H9 (cell line): Measurements from ENCODE around the gene KAT14. TPM values are rescaled to one million over a fixed set of nuclear protein-coding genes. Genes with fewer than 3 reads are reported as not detected.
A peak's percentile ranks its signal among the peaks of the same experiment; 100 is the strongest.

Source experiments
- DNase-seq: peaks from one replicate; pipeline ENCODE4 v3.0.0-alpha.2; 2017
- H2AFZ ChIP-seq: one replicate; pipeline ENCODE4 v1.6.1; 2013; ENCODE audit warnings: mild to moderate bottlenecking, low read length, control low read depth, moderate library complexity
- H2AK5ac ChIP-seq: 2 replicates; pipeline ENCODE4 v1.6.1; 2013; ENCODE audit warnings: low read length, control low read depth, mixed read lengths; ENCODE audit not compliant: insufficient read length
- H2BK120ac ChIP-seq: one replicate; pipeline ENCODE4 v1.6.1; 2013; ENCODE audit warnings: low read depth, mild to moderate bottlenecking, low read length, control low read depth, inconsistent platforms; ENCODE audit not compliant: poor library complexity, severe bottlenecking
- H2BK12ac ChIP-seq: 2 replicates; pipeline ENCODE4 v1.6.1; 2013; ENCODE audit warnings: low read length, control low read depth, mixed read lengths, low read depth; ENCODE audit not compliant: insufficient read length
- H2BK15ac ChIP-seq: 2 replicates; pipeline ENCODE4 v1.6.1; 2013; ENCODE audit warnings: low read depth, low read length, control low read depth
- H2BK20ac ChIP-seq: one replicate; pipeline ENCODE4 v1.6.1; 2013; ENCODE audit warnings: low read depth, mild to moderate bottlenecking, low read length, control low read depth, inconsistent platforms; ENCODE audit not compliant: poor library complexity, severe bottlenecking
- H2BK5ac ChIP-seq: 2 replicates; pipeline ENCODE4 v1.6.1; 2013; ENCODE audit warnings: low read length, control low read depth, mixed read lengths; ENCODE audit not compliant: insufficient read length
- H3K14ac ChIP-seq: 2 replicates; pipeline ENCODE4 v1.6.1; 2013; ENCODE audit warnings: low read length, control low read depth; ENCODE audit not compliant: insufficient read depth
- H3K18ac ChIP-seq: 2 replicates; pipeline ENCODE4 v1.6.1; 2013; ENCODE audit warnings: low read depth, mild to moderate bottlenecking, mixed read lengths, low read length, control low read depth; ENCODE audit not compliant: insufficient read length
- H3K23ac ChIP-seq: 2 replicates; pipeline ENCODE4 v1.6.1; 2013; ENCODE audit warnings: low read length, control low read depth, mixed read lengths, low read depth; ENCODE audit not compliant: insufficient read length
- H3K23me2 ChIP-seq: 2 replicates; pipeline ENCODE4 v1.6.1; 2013; ENCODE audit warnings: low read depth, mild to moderate bottlenecking, mixed read lengths, low read length, control low read depth; ENCODE audit not compliant: insufficient read length, poor library complexity, severe bottlenecking
- H3K27ac ChIP-seq: 2 replicates; pipeline ENCODE4 v1.5.1; 2013; ENCODE audit warnings: low read length, control low read depth, mixed read lengths, low read depth; ENCODE audit not compliant: insufficient read length
- H3K27me3 ChIP-seq: 2 replicates; pipeline ENCODE4 v1.6.1; 2013; ENCODE audit warnings: low read length, control low read depth, inconsistent platforms; ENCODE audit not compliant: insufficient read depth
- H3K4ac ChIP-seq: 2 replicates; pipeline ENCODE4 v1.6.1; 2013; ENCODE audit warnings: low read depth, mild to moderate bottlenecking, control low read depth, inconsistent platforms, low read length, moderate library complexity
- H3K4me1 ChIP-seq: 2 replicates; pipeline ENCODE4 v1.6.1; 2013; ENCODE audit warnings: low read length, control low read depth, inconsistent platforms; ENCODE audit not compliant: insufficient read depth
- H3K4me2 ChIP-seq: 2 replicates; pipeline ENCODE4 v1.6.1; 2013; ENCODE audit warnings: low read length, control low read depth, mixed read lengths; ENCODE audit not compliant: insufficient read length, insufficient read depth
- H3K56ac ChIP-seq: 2 replicates; pipeline ENCODE4 v1.6.1; 2013; ENCODE audit warnings: low read depth, mild to moderate bottlenecking, mixed read lengths, low read length, control low read depth; ENCODE audit not compliant: insufficient read length
- H3K79me1 ChIP-seq: 2 replicates; pipeline ENCODE4 v1.6.1; 2013; ENCODE audit warnings: low read depth, mild to moderate bottlenecking, moderate library complexity, low read length, control low read depth, inconsistent platforms; ENCODE audit not compliant: insufficient read depth, poor library complexity, severe bottlenecking
- H3K79me2 ChIP-seq: 2 replicates; pipeline ENCODE4 v1.6.1; 2013; ENCODE audit warnings: low read length, control low read depth, inconsistent platforms; ENCODE audit not compliant: insufficient read depth
- H3K9ac ChIP-seq: 2 replicates; pipeline ENCODE4 v1.6.1; 2013; ENCODE audit warnings: low read length, control low read depth, mixed read lengths; ENCODE audit not compliant: insufficient read length; ENCODE audit errors: extremely low read depth
- H3K9me3 ChIP-seq: one replicate; pipeline ENCODE4 v1.6.1; 2013; ENCODE audit warnings: low read depth, low read length, inconsistent platforms; ENCODE audit not compliant: control insufficient read depth
- H3T11ph ChIP-seq: one replicate; pipeline ENCODE4 v1.6.1; 2013; ENCODE audit warnings: mild to moderate bottlenecking, low read length, control low read depth, inconsistent platforms
- H4K20me1 ChIP-seq: one replicate; pipeline ENCODE4 v1.6.1; 2013; ENCODE audit not compliant: control insufficient read depth, insufficient read length, insufficient read depth
- H4K5ac ChIP-seq: 2 replicates; pipeline ENCODE4 v1.6.1; 2013; ENCODE audit warnings: low read depth, mild to moderate bottlenecking, mixed read lengths, low read length, control low read depth; ENCODE audit not compliant: insufficient read length
- H4K8ac ChIP-seq: replicated peaks from 2 replicates; pipeline ENCODE4 v1.6.1; 2013; ENCODE audit warnings: low read length, control low read depth, mixed read lengths, low read depth; ENCODE audit not compliant: insufficient read length
- H4K91ac ChIP-seq: 2 replicates; pipeline ENCODE4 v1.6.1; 2013; ENCODE audit warnings: low read depth, mild to moderate bottlenecking, moderate library complexity, mixed read lengths, low read length, control low read depth; ENCODE audit not compliant: insufficient read length
- H3K27ac Mint-ChIP-seq, 3 experiments: 2 replicates in 2 of 3; 3 replicates in 1 of 3; pipeline ENCODE4 v1.8.0; 2020 to 2021; ENCODE audit warnings: mixed read lengths in 3 of 3, mild to moderate bottlenecking in 1 of 3, moderate library complexity in 1 of 3
- H3K27me3 Mint-ChIP-seq: 2 replicates; pipeline ENCODE4 v1.8.0; 2021; ENCODE audit warnings: low read depth, mild to moderate bottlenecking, moderate library complexity, mixed read lengths
- H3K36me3 Mint-ChIP-seq, 3 experiments: 2 replicates in 2 of 3; 3 replicates in 1 of 3; pipeline ENCODE4 v1.8.0; 2020 to 2021; ENCODE audit warnings: low read depth in 3 of 3, mixed read lengths in 3 of 3; ENCODE audit not compliant: insufficient read depth in 1 of 3
- H3K4me1 Mint-ChIP-seq, 2 experiments: 2 replicates each; pipeline ENCODE4 v1.8.0; 2020; ENCODE audit warnings: mixed read lengths in 2 of 2
- H3K4me3 Mint-ChIP-seq, 2 experiments: 2 replicates in 1 of 2; 3 replicates in 1 of 2; pipeline ENCODE4 v1.8.0; 2020 to 2021; ENCODE audit warnings: mild to moderate bottlenecking in 2 of 2, mixed read lengths in 2 of 2, moderate library complexity in 1 of 2
- H3K9me3 Mint-ChIP-seq, 2 experiments: 2 replicates in 1 of 2; 3 replicates in 1 of 2; pipeline ENCODE4 v1.8.0; 2020; ENCODE audit warnings: mild to moderate bottlenecking in 2 of 2, mixed read lengths in 2 of 2, moderate library complexity in 1 of 2
- WGBS: extraction: QIAGEN DNeasy Blood & Tissue Kit; methylation state at CpG from one replicate; pipeline ENCODE4 v1.1.7; 2013; ENCODE audit warnings: missing lambda C conversion rate, low lambda C conversion rate, mixed read lengths; ENCODE audit not compliant: insufficient read length; ENCODE audit errors: extremely low coverage; 5-methylcytosine and 5-hydroxymethylcytosine counted together
- total RNA-seq: library from RNA; stranded (reverse); gene quantifications from 2 replicates; pipeline ENCODE4 v1.2.1, GENCODE V29; 2021
- TF ChIP-seq, protein P1 (sequence below): fragments of 200-600 bp; sonication (generic); conservative IDR thresholded peaks from 3 replicates; pipeline ENCODE4 v1.8.0; 2021; ENCODE audit warnings: antibody characterized with exemption, mild to moderate bottlenecking

Gene KAT14
- total RNA-seq, 1 experiment from 2014 or later: 19.2 TPM

DNA sequence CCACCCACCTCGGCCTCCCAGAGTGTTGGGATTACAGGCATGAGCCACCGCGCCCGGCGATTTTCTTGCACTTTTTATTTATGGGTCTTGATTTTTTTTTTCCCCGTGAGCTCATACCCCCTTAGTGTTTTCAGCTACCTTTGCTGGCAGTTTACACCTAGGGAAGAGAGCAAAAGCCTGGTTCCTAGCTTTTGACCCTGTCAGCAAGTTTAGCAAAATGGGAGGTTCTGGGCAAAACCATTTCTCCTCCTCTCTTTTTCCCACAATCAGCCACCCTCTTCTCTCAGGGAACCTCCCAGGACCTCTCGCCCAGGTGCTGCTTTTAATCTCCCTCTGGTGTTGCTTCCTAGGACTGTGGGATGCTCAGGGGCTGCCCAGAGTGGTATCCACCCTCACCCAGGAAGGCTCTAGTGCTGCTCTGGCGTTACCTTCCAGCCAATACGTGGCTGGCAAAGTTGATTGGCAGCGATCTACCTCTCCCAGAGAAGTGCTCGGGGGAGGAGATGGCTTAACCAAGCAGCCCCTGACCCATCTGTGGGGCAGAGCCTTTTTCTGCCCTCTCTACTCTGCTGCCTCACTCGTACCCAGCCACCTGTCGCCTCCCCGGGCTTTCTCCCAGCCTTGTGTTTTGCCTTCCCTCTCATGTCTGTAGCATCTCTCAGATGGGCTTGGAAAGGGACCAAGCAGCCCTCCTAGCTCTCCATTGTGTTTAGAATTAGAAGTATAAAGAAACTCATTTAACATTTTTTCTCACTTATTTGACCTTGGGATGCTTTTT, 37.4 kb downstream of the KAT14 start:
- H4K20me1 ChIP-seq: no peaks in the 10 kb centered on the region
- H3K23me2 ChIP-seq: no peaks in the 10 kb centered on the region
- no peak overlapping the region for H4K5ac ChIP-seq
- no peak overlapping the region for H3K27ac ChIP-seq
- H3K27me3 Mint-ChIP-seq: no peaks in the 10 kb centered on the region
- no peaks in the 10 kb centered on the region for H3K27me3 ChIP-seq
- no peak overlapping the region for H2BK120ac ChIP-seq
- no peak overlapping the region for H3K9ac ChIP-seq
- no peak overlapping the region for H2BK20ac ChIP-seq
- H3K79me2 ChIP-seq: no peaks in the 10 kb centered on the region; the same call in 1 of the 2 replicates
- H3T11ph ChIP-seq: no peak overlapping the region
- peak overlapping the region in 2 of 3 experiments; percentile 50 to 73; a peak in 5 of 7 replicates for H3K27ac Mint-ChIP-seq
- H3K23ac ChIP-seq: no peak overlapping the region
- WGBS: no CpG with 5 or more reads among the region's 14 CpGs
- no peak overlapping the region for H3K4me3 Mint-ChIP-seq
- H2BK5ac ChIP-seq: no peak overlapping the region
- H3K4ac ChIP-seq: no peak overlapping the region
- no peaks in the 10 kb centered on the region for H3K4me1 ChIP-seq
- H2BK15ac ChIP-seq: no peak overlapping the region
- no peak overlapping the region for H2AK5ac ChIP-seq
- H3K79me1 ChIP-seq: no peaks in the 10 kb centered on the region
- H3K4me2 ChIP-seq: no peak overlapping the region
- peak; percentile 30 for DNase-seq
- TF ChIP-seq, protein P1, sequence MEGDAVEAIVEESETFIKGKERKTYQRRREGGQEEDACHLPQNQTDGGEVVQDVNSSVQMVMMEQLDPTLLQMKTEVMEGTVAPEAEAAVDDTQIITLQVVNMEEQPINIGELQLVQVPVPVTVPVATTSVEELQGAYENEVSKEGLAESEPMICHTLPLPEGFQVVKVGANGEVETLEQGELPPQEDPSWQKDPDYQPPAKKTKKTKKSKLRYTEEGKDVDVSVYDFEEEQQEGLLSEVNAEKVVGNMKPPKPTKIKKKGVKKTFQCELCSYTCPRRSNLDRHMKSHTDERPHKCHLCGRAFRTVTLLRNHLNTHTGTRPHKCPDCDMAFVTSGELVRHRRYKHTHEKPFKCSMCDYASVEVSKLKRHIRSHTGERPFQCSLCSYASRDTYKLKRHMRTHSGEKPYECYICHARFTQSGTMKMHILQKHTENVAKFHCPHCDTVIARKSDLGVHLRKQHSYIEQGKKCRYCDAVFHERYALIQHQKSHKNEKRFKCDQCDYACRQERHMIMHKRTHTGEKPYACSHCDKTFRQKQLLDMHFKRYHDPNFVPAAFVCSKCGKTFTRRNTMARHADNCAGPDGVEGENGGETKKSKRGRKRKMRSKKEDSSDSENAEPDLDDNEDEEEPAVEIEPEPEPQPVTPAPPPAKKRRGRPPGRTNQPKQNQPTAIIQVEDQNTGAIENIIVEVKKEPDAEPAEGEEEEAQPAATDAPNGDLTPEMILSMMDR: no peak
- peaks cover 35 to 42% of the 10 kb centered on the region in 2 experiments for H3K4me1 Mint-ChIP-seq
- H2BK12ac ChIP-seq: no peak overlapping the region
- H3K9me3 ChIP-seq: no peaks in the 10 kb centered on the region
- no peak overlapping the region for H2AFZ ChIP-seq
- H3K36me3 Mint-ChIP-seq: peaks cover 40 to 50% (median 45%) of the 10 kb centered on the region in 3 experiments
- H3K14ac ChIP-seq: no peak overlapping the region; the same call in 1 of the 2 replicates
- H3K18ac ChIP-seq: no peak overlapping the region
- no peak overlapping the region for H4K8ac ChIP-seq
- H3K9me3 Mint-ChIP-seq: peaks cover 5 to 9% of the 10 kb centered on the region in 2 experiments
- no peak overlapping the region for H4K91ac ChIP-seq
- no peak overlapping the region for H3K56ac ChIP-seq
